H1 (cell line): ENCODE measurements around the gene SNAPC1. TPM values are rescaled to one million over a fixed set of nuclear protein-coding genes. Genes with fewer than 3 reads are reported as not detected.

Source experiments
- CTCF ChIA-PET: fragments of 300-600 bp; sonication (Branson Sonifier 250); formaldehyde crosslinking; loops from one replicate; lab custom pipeline; 2021; ENCODE audit not compliant: partially characterized antibody; lab: Charles Lee
- POLR2A ChIA-PET: fragments of 300-600 bp; sonication (Branson Sonifier 250); formaldehyde crosslinking; loops from one replicate; lab custom pipeline; 2021; ENCODE audit warnings: inconsistent platforms; ENCODE audit not compliant: partially characterized antibody; lab: Charles Lee
- DNase-seq, 2 experiments: peaks; one replicate each; pipeline versions ENCODE4 v3.0.0 to v3.0.0-alpha.2; 2010 to 2022; ENCODE audit warnings: low spot score in 2 of 2, low read depth in 1 of 2, mixed read lengths in 1 of 2
- FAIRE-seq: peaks from 2 replicates; lab custom pipeline; 2011; peaks lifted over from hg19 to GRCh38; lab: Jason Lieb, UNC
- H2AFZ ChIP-seq: 2 replicates; pipeline ENCODE4 v1.8.1; 2012; ENCODE audit warnings: low read length, inconsistent platforms
- H2AK5ac ChIP-seq: 2 replicates; pipeline ENCODE4 v1.6.1; 2013; ENCODE audit warnings: low read depth, low read length
- H2BK120ac ChIP-seq: replicated peaks from 2 replicates; pipeline ENCODE3; 2013; ENCODE audit warnings: low read depth, low read length, inconsistent platforms
- H2BK12ac ChIP-seq: 2 replicates; pipeline ENCODE4 v1.6.1; 2013; ENCODE audit warnings: low read depth, low read length
- H2BK15ac ChIP-seq: 2 replicates; pipeline ENCODE4 v1.6.1; 2013; ENCODE audit warnings: low read length
- H2BK20ac ChIP-seq: 2 replicates; pipeline ENCODE4 v1.6.1; 2013; ENCODE audit warnings: low read length
- H2BK5ac ChIP-seq: 2 replicates; pipeline ENCODE4 v1.6.1; 2013; ENCODE audit warnings: low read depth, low read length
- H3K14ac ChIP-seq: 2 replicates; pipeline ENCODE4 v1.6.1; 2013; ENCODE audit warnings: inconsistent platforms; ENCODE audit not compliant: insufficient read length
- H3K18ac ChIP-seq: 2 replicates; pipeline ENCODE4 v1.6.1; 2013; ENCODE audit warnings: low read length; ENCODE audit errors: extremely low read depth
- H3K23ac ChIP-seq: 2 replicates; pipeline ENCODE4 v1.6.1; 2013; ENCODE audit warnings: inconsistent platforms; ENCODE audit not compliant: insufficient read length
- H3K23me2 ChIP-seq: 2 replicates; pipeline ENCODE4 v1.6.1; 2013; ENCODE audit warnings: low read depth, low read length
- H3K27ac ChIP-seq: 2 replicates; pipeline ENCODE4 v1.6.1; 2011; ENCODE audit warnings: low read depth, low read length, inconsistent platforms
- H3K27me3 ChIP-seq, 4 experiments: replicated peaks in 1 of 4; 1 replicate in 1 of 4; 2 replicates in 3 of 4; pipeline versions ENCODE4 v1.6.1 to v1.8.1; 2011 to 2013; ENCODE audit warnings: low read length in 3 of 4, mild to moderate bottlenecking in 3 of 4, inconsistent platforms in 2 of 4, mixed read lengths in 2 of 4, moderate library complexity in 1 of 4; ENCODE audit not compliant: control insufficient read depth in 3 of 4, insufficient read depth in 3 of 4; ENCODE audit errors: extremely low read depth in 1 of 4
- H3K36me3 ChIP-seq, 4 experiments: 2 replicates each; pipeline versions ENCODE4 v1.6.1 to v1.8.1; 2011 to 2013; ENCODE audit warnings: mild to moderate bottlenecking in 4 of 4, low read length in 3 of 4, moderate library complexity in 2 of 4, control low read depth in 1 of 4, inconsistent platforms in 1 of 4; ENCODE audit not compliant: insufficient read depth in 4 of 4, control insufficient read depth in 2 of 4
- H3K4ac ChIP-seq: replicated peaks from 2 replicates; pipeline ENCODE3; 2013; ENCODE audit warnings: low read length, low read depth, mixed read lengths, inconsistent platforms; ENCODE audit not compliant: insufficient read length
- H3K4me1 ChIP-seq, 4 experiments: replicated peaks in 1 of 4; 1 replicate in 1 of 4; 2 replicates in 3 of 4; pipeline versions ENCODE4 v1.6.1 to v1.8.1; 2011 to 2013; ENCODE audit warnings: low read length in 3 of 4, inconsistent platforms in 2 of 4, mixed read lengths in 1 of 4; ENCODE audit not compliant: insufficient read depth in 4 of 4, control insufficient read depth in 3 of 4
- H3K4me2 ChIP-seq, 2 experiments: 2 replicates each; pipeline versions ENCODE4 v1.6.1 to v1.8.1; 2011 to 2013; ENCODE audit warnings: low read depth in 2 of 2, low read length in 2 of 2, control low read depth in 1 of 2, inconsistent platforms in 1 of 2, mild to moderate bottlenecking in 1 of 2; ENCODE audit not compliant: insufficient read depth in 1 of 2
- H3K4me3 ChIP-seq, 4 experiments: fragments of 200-600, 300-600 bp in 1 of 4; sonication (generic), shearing (Covaris generic), sonication (Bioruptor Twin) in 1 of 4; 2 replicates each; pipeline versions ENCODE4 v1.5.1 to v1.8.1; 2011 to 2016; ENCODE audit warnings: low read length in 4 of 4, low read depth in 3 of 4, control low read depth in 2 of 4, inconsistent platforms in 2 of 4, mild to moderate bottlenecking in 2 of 4, mixed read lengths in 1 of 4, moderate library complexity in 1 of 4; ENCODE audit not compliant: insufficient read depth in 2 of 4; ENCODE audit errors: extremely low read depth in 1 of 4
- H3K56ac ChIP-seq: replicated peaks from 2 replicates; pipeline ENCODE3; 2013; ENCODE audit warnings: low read depth, mild to moderate bottlenecking, mixed read lengths, low read length, inconsistent platforms; ENCODE audit not compliant: insufficient read length
- H3K79me1 ChIP-seq: 2 replicates; pipeline ENCODE4 v1.6.1; 2013; ENCODE audit warnings: low read depth, low read length, control low read depth
- H3K79me2 ChIP-seq, 2 experiments: 2 replicates each; pipeline versions ENCODE4 v1.6.1 to v1.8.1; 2012 to 2013; ENCODE audit warnings: low read length in 2 of 2, mild to moderate bottlenecking in 2 of 2, inconsistent platforms in 1 of 2; ENCODE audit not compliant: insufficient read depth in 2 of 2, control insufficient read depth in 1 of 2
- H3K9ac ChIP-seq, 4 experiments: replicated peaks in 1 of 4; 1 replicate in 1 of 4; 2 replicates in 3 of 4; pipeline versions ENCODE4 v1.6.1 to v1.8.1; 2011 to 2013; ENCODE audit warnings: low read depth in 3 of 4, low read length in 3 of 4, control low read depth in 2 of 4, mild to moderate bottlenecking in 2 of 4, moderate library complexity in 2 of 4, inconsistent platforms in 1 of 4; ENCODE audit errors: extremely low read depth in 1 of 4
- H3K9me3 ChIP-seq, 2 experiments: 2 replicates each; pipeline versions ENCODE4 v1.6.1 to v1.8.1; 2012 to 2013; ENCODE audit warnings: mild to moderate bottlenecking in 2 of 2, moderate library complexity in 2 of 2, control low read depth in 1 of 2, inconsistent platforms in 1 of 2, low read depth in 1 of 2, low read length in 1 of 2, mixed read lengths in 1 of 2; ENCODE audit not compliant: insufficient read depth in 2 of 2
- H4K20me1 ChIP-seq, 2 experiments: replicated peaks in 1 of 2; 2 replicates each; pipeline versions ENCODE3 to v1.8.1; 2011 to 2013; ENCODE audit warnings: inconsistent platforms in 2 of 2, low read length in 2 of 2, mild to moderate bottlenecking in 1 of 2; ENCODE audit not compliant: insufficient read depth in 2 of 2, control insufficient read depth in 1 of 2
- H4K5ac ChIP-seq: 2 replicates; pipeline ENCODE4 v1.6.1; 2013; ENCODE audit warnings: low read length, low read depth, mixed read lengths, inconsistent platforms; ENCODE audit not compliant: insufficient read length
- H4K8ac ChIP-seq: 2 replicates; pipeline ENCODE4 v1.8.0; 2013; ENCODE audit warnings: mild to moderate bottlenecking, moderate library complexity, low read length, inconsistent platforms; ENCODE audit not compliant: insufficient read depth; ENCODE audit errors: extremely low read depth
- H4K91ac ChIP-seq: replicated peaks from 2 replicates; pipeline ENCODE3; 2013; ENCODE audit warnings: low read length, mixed read lengths, inconsistent platforms; ENCODE audit not compliant: insufficient read length
- JUND ChIP-seq: IDR thresholded peaks from 2 replicates; pipeline ENCODE4 v1.6.1; 2011; ENCODE audit warnings: mild to moderate bottlenecking, improper control_type of control experiment, low read length
- NANOG ChIP-seq: IDR thresholded peaks from 2 replicates; pipeline ENCODE4 v1.6.1; 2011; ENCODE audit warnings: low read length, low read depth, mild to moderate bottlenecking, inconsistent platforms; ENCODE audit not compliant: insufficient read depth, poor library complexity, severe bottlenecking
- POLR2A ChIP-seq, 2 experiments: IDR thresholded peaks; 1 replicate in 1 of 2; 2 replicates in 1 of 2; pipeline ENCODE4 v1.6.1; 2011; ENCODE audit warnings: low read depth in 2 of 2, low read length in 2 of 2, mild to moderate bottlenecking in 2 of 2; ENCODE audit errors: control extremely low read depth in 1 of 2
- POLR2AphosphoS5 ChIP-seq: IDR thresholded peaks from 2 replicates; pipeline ENCODE4 v1.6.1; 2011; ENCODE audit warnings: low read depth, low read length
- RNF2 ChIP-seq: fragments of 200-900, 300-1000 bp; sonication (generic); IDR thresholded peaks from 2 replicates; pipeline ENCODE4 v1.7.1; 2016; ENCODE audit warnings: borderline replicate concordance, low read depth, mild to moderate bottlenecking, antibody characterized with exemption, low read length; ENCODE audit not compliant: poor library complexity, severe bottlenecking; ENCODE audit errors: missing control alignments
- TBP ChIP-seq: IDR thresholded peaks from 2 replicates; pipeline ENCODE4 v1.6.1; 2011; ENCODE audit warnings: low read depth, low read length, improper control_type of control experiment
- WGBS, 2 experiments: shearing (Covaris generic) in 1 of 2; methylation state at CpG; one replicate each; pipeline versions ENCODE4 v1.1.6 to v1.1.7; 2013 to 2015; ENCODE audit warnings: low lambda C conversion rate in 2 of 2, mixed read lengths in 2 of 2, inconsistent platforms in 1 of 2, low coverage in 1 of 2, missing lambda C conversion rate in 1 of 2; ENCODE audit not compliant: insufficient replicate concordance in 2 of 2, insufficient coverage in 1 of 2, insufficient read length in 1 of 2; ENCODE audit errors: extremely low coverage in 1 of 2, missing lambda C conversion rate in 1 of 2; 5-methylcytosine and 5-hydroxymethylcytosine counted together
- polyA plus RNA-seq, 7 experiments: library from polyadenylated mRNA; depleted of rRNA in 3 of 7; stranded (reverse) in 5 of 7; unstranded in 2 of 7; fragments of >200 nt in 5 of 7; fragments of 200-250 nt in 2 of 7; gene quantifications; 1 replicate in 5 of 7; 2 replicates in 1 of 7; 4 replicates in 1 of 7; pipeline versions ENCODE4 v1.2.1 to v1.2.3, GENCODE V29; 2011 to 2013; ENCODE audit warnings: missing spikeins in 2 of 7, mixed read lengths in 2 of 7
- total RNA-seq: library from RNA; stranded (reverse); fragmentation: NEBNext Ultra II Directional; extraction: Animal tissue kit (Norgen Biotek cat#: 25700); gene quantifications from 2 replicates; pipeline ENCODE4 v1.2.1, GENCODE V29; 2021
- TF ChIP-seq, protein P1 (sequence below): IDR thresholded peaks from 2 replicates; pipeline ENCODE4 v1.6.1; 2011; ENCODE audit warnings: low read depth, mild to moderate bottlenecking, low read length; ENCODE audit not compliant: insufficient read depth

SNAPC1 gene
- total and polyA plus RNA-seq, 2 of the 8 experiments (the other 6 are each of a cell fraction or from before 2014, with no cell fraction given) = 5.8 to 11.1 TPM

DNA sequence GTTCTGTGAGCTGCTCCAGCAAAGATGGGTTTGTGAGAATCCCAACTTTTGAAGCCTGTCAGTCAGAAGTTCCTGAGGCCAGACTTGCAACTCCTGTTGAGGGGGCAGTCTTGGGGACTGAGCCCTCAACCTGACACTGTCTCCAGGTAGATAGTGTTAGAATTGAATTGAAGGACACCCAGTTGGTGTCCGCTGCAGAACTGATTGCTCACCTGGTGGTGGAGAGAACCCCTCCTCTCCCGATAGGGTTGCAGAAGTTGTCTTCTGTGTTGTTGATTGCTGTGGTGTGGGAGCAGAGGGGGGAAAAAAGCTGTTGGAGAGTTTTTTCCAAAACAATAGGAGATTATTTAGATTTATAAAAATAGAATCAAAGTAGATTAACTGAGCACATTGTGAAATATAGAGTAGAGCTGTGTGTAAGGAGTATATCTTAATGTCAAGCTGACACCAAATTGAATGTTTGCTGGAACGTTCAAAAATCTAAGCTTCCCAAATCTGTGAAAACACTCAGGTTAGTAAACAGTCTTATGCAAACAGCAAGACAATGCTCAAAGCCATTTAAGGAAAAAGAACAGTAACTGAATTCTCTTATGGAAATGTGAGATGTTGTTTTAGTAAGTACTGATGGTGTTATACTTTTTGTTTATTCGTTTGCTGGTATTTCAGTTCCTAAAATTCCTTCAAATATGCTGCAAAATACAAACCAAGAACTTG is 48.3 kb upstream of the SNAPC1 start:
- ChIA-PET CTCF (interaction anchor here (0.6 to 1.4 kb wide), 4 partner anchors 128 to 258 kb away, joined by 3 to 4 read pairs (median 3); no protein-coding TSS in a partner anchor), POLR2A (interaction anchor here (0.9 to 1.2 kb wide), 3 partner anchors 15 to 35 kb away, joined by 3 to 5 read pairs (median 3); no protein-coding TSS in a partner anchor)
- H3K27ac ChIP-seq = no peak overlapping the region
- no peak overlapping the region for H3K9ac ChIP-seq
- H2BK15ac ChIP-seq = no peak overlapping the region
- no peak overlapping the region for H2BK120ac ChIP-seq
- H4K91ac ChIP-seq = no peak overlapping the region
- H2BK5ac ChIP-seq = no peak overlapping the region
- no peak overlapping the region for H2AK5ac ChIP-seq
- no peaks in the 10 kb centered on the region for H3K9me3 ChIP-seq
- no peak overlapping the region for H4K8ac ChIP-seq
- H3K23me2 ChIP-seq = no peaks in the 10 kb centered on the region; the same call in 1 of the 2 replicates
- H2AFZ ChIP-seq = no peak overlapping the region
- H3K4ac ChIP-seq = no peak overlapping the region
- H3K79me2 ChIP-seq = peaks cover 51 to 100% of the 10 kb centered on the region in 2 experiments
- no peak overlapping the region for H3K56ac ChIP-seq
- no peak overlapping the region for H3K14ac ChIP-seq
- no peak overlapping the region for H3K18ac ChIP-seq
- peak overlapping the region in 1 of 4 experiments; percentile 24; a peak in 1 of 8 replicates for H3K4me3 ChIP-seq
- no peak overlapping the region for H2BK20ac ChIP-seq
- H2BK12ac ChIP-seq = no peak overlapping the region
- WGBS, 2 experiments = 57% methylated on average over 4 of the region's 4 CpGs; no CpG with 5 or more reads in 1 of the 2 experiments
- DNase-seq = no peak
- no peaks in the 10 kb centered on the region for H3K36me3 ChIP-seq
- no peak for TF ChIP-seq POLR2AphosphoS5
- TF ChIP-seq POLR2A (IDR thresholded peaks at IDR 0.05; ENCODE audit: control extremely low read depth in 1 of 2, low read depth in 2 of 2, low read length in 2 of 2) = peak in 1 of 2 experiments; percentile 15; a peak in 1 of 3 replicates
- TF ChIP-seq JUND = no peak
- TF ChIP-seq NANOG = no peak
- TF ChIP-seq, protein P1, sequence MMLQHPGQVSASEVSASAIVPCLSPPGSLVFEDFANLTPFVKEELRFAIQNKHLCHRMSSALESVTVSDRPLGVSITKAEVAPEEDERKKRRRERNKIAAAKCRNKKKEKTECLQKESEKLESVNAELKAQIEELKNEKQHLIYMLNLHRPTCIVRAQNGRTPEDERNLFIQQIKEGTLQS = no peak
- TF ChIP-seq TBP = no peak
- TF ChIP-seq RNF2 = no peak
- no peak for FAIRE-seq
- H3K27me3 ChIP-seq = no peaks in the 10 kb centered on the region
- no peak overlapping the region for H3K23ac ChIP-seq
- H3K4me2 ChIP-seq = peak overlapping the region; percentile 5 to 16; a peak in 3 of 4 replicates
- H3K4me1 ChIP-seq = peaks cover 6 to 16% (median 10%) of the 10 kb centered on the region in 4 experiments; a peak in 6 of 7 replicates
- H4K5ac ChIP-seq = peak overlapping the region; percentile 59
- H3K79me1 ChIP-seq = no peaks in the 10 kb centered on the region
- H4K20me1 ChIP-seq = peaks cover 22 to 43% of the 10 kb centered on the region in 2 experiments
